Esophagus squamous epithelium (tissue), 4 donors: ENCODE data around the gene SLC28A1.

Experiments
- CTCF ChIP-seq, 6 experiments: fragments of 450-650 bp in 4 of 6; fragments of 200-600 bp in 2 of 6; sonication (generic) in 2 of 6; IDR thresholded peaks; one replicate each; pipeline ENCODE4 v1.5.1; 2016 to 2019; ENCODE audit warnings: antibody characterized with exemption in 6 of 6, mild to moderate bottlenecking in 4 of 6, moderate library complexity in 4 of 6
- POLR2A ChIP-seq, 4 donors: fragments of 450-650 bp; IDR thresholded peaks; one replicate each; pipeline ENCODE4 v1.6.1; 2017; ENCODE audit warnings: antibody characterized with exemption in 4 of 4, mild to moderate bottlenecking in 4 of 4, moderate library complexity in 3 of 4

GRCh38 chr15:84864444-84864795, 20.0 kb upstream of the SLC28A1 start:
- TF ChIP-seq CTCF (IDR thresholded peaks at IDR 0.05) (no peak), POLR2A (IDR thresholded peaks at IDR 0.05) (no peak)
